HuH-7.5 (cell line): ENCODE measurements around the gene ANKS1B.
"Not testable (repeated sequence)": the region's sequence is repeated elsewhere in the genome, so short reads cannot be mapped to it uniquely, and the experiment has no call there.

Experiments
- DNase-seq: peaks from one replicate; pipeline ENCODE4 v3.0.0; 2011; ENCODE audit warnings: low spot score

ANKS1B gene

GRCh38 chr12:99374023-99374422 is 610.7 kb downstream of the ANKS1B start:
- no peak for DNase-seq

- no peak for DNase-seq
Observed at GRCh38 chr12:99372257-99372920, 612.3 kb downstream of the ANKS1B start.

GRCh38 chr12:99370421-99371138 is 614.2 kb downstream of the ANKS1B start:
- no peak for DNase-seq

- DNase-seq, result no peak
Observed at GRCh38 chr12:99367181-99367580, 617.6 kb downstream of the ANKS1B start.

- no peak for DNase-seq
Observed at GRCh38 chr12:99352269-99352668, 632.5 kb downstream of the ANKS1B start.

GRCh38 chr12:99343960-99344359 is 640.8 kb downstream of the ANKS1B start:
- DNase-seq, result no peak

GRCh38 chr12:99339663-99340062 is 645.1 kb downstream of the ANKS1B start:
- no peak for DNase-seq

GRCh38 chr12:99334285-99335056 is 650.3 kb downstream of the ANKS1B start:
- DNase-seq, result no peak

- DNase-seq, result no peak
Observed at GRCh38 chr12:99332936-99333591, 651.7 kb downstream of the ANKS1B start.

GRCh38 chr12:99330216-99330615 is 654.5 kb downstream of the ANKS1B start:
- DNase-seq, result no peak

- DNase-seq, result not testable (repeated sequence)
Observed at GRCh38 chr12:99321210-99321609, 663.5 kb downstream of the ANKS1B start.

- DNase-seq, result no peak
Observed at GRCh38 chr12:99311373-99311772, 673.4 kb downstream of the ANKS1B start.

- DNase-seq, result no peak
Observed at GRCh38 chr12:99309812-99310211, 674.9 kb downstream of the ANKS1B start.

- DNase-seq, result no peak
Observed at GRCh38 chr12:99302874-99303273, 681.9 kb downstream of the ANKS1B start.

GRCh38 chr12:99287136-99287535 is 697.6 kb downstream of the ANKS1B start:
- no peak for DNase-seq

- no peak for DNase-seq
Observed at GRCh38 chr12:99284161-99284560, 700.6 kb downstream of the ANKS1B start.

- DNase-seq, result no peak
Observed at GRCh38 chr12:99282624-99283023, 702.1 kb downstream of the ANKS1B start.

GRCh38 chr12:99282086-99282485 is 702.6 kb downstream of the ANKS1B start:
- no peak for DNase-seq

GRCh38 chr12:99281277-99281676 is 703.5 kb downstream of the ANKS1B start:
- DNase-seq, result no peak

- DNase-seq, result no peak
Observed at GRCh38 chr12:99278899-99279298, 705.8 kb downstream of the ANKS1B start.

GRCh38 chr12:99277591-99278379 is 707.0 kb downstream of the ANKS1B start:
- no peak for DNase-seq

- DNase-seq, result no peak
Observed at GRCh38 chr12:99271071-99271470, 713.7 kb downstream of the ANKS1B start.
